Neural crest cell (in vitro differentiated cells): ENCODE data around the gene REC8. TPM values are rescaled to one million over a fixed set of nuclear protein-coding genes. Genes with fewer than 3 reads are reported as not detected.

Experiments used
- DNase-seq: peaks from one replicate; pipeline ENCODE4 v3.0.0; 2021; ENCODE audit warnings: low read depth, mixed read lengths, low spot score
- H3K27ac Mint-ChIP-seq: one replicate; pipeline ENCODE4 v1.8.0; 2021; ENCODE audit warnings: mild to moderate bottlenecking, mixed read lengths; ENCODE audit not compliant: unreplicated experiment
- H3K27me3 Mint-ChIP-seq: 2 replicates; pipeline ENCODE4 v1.8.0; 2021; ENCODE audit warnings: low read depth, mild to moderate bottlenecking, mixed read lengths
- H3K36me3 Mint-ChIP-seq: 2 replicates; pipeline ENCODE4 v1.8.0; 2021; ENCODE audit warnings: low read depth, mild to moderate bottlenecking, mixed read lengths
- H3K4me1 Mint-ChIP-seq: 2 replicates; pipeline ENCODE4 v1.8.0; 2021; ENCODE audit warnings: mixed read lengths
- H3K4me3 Mint-ChIP-seq: one replicate; pipeline ENCODE4 v1.8.0; 2021; ENCODE audit warnings: mild to moderate bottlenecking, mixed read lengths
- H3K9me3 Mint-ChIP-seq: 2 replicates; pipeline ENCODE4 v1.8.0; 2021; ENCODE audit warnings: mixed read lengths
- CTCF ChIP-seq: fragments of 200-600 bp; sonication (generic); conservative IDR thresholded peaks from 2 replicates; pipeline ENCODE4 v1.5.0; 2021; ENCODE audit warnings: antibody characterized with exemption, mild to moderate bottlenecking
- total RNA-seq: library from RNA; stranded (reverse); gene quantifications from 2 replicates; pipeline ENCODE4 v1.2.1, GENCODE V29; 2021

The REC8 gene
- total RNA-seq, 1 donor from 2014 or later, result 160 TPM

GRCh38 chr14:24136684-24137528 is 35.0 kb upstream of the REC8 start:
- no peak for TF ChIP-seq CTCF
- Mint-ChIP-seq H3K4me3 (peak overlapping the region; percentile 89), H3K27me3 (no peaks in the 10 kb centered on the region), H3K4me1 (peaks cover 47% of the 10 kb centered on the region), H3K36me3 (peaks cover 9% of the 10 kb centered on the region), H3K9me3 (no peaks in the 10 kb centered on the region), H3K27ac (no peak overlapping the region)
- DNase-seq, result no peak

GRCh38 chr14:24137529-24138395 is 34.1 kb upstream of the REC8 start:
- Mint-ChIP-seq H3K4me3 (peak overlapping the region; percentile 89), H3K27ac (peak overlapping the region; percentile 71), H3K4me1 (peaks cover 48% of the 10 kb centered on the region), H3K27me3 (no peaks in the 10 kb centered on the region), H3K9me3 (no peaks in the 10 kb centered on the region), H3K36me3 (peaks cover 9% of the 10 kb centered on the region)
- no peak for TF ChIP-seq CTCF
- DNase-seq, result no peak

- DNase-seq, result no peak
- Mint-ChIP-seq H3K4me3 (peak overlapping the region; percentile 89), H3K27me3 (no peaks in the 10 kb centered on the region), H3K4me1 (peaks cover 48% of the 10 kb centered on the region), H3K36me3 (peaks cover 9% of the 10 kb centered on the region), H3K27ac (peak overlapping the region; percentile 71), H3K9me3 (no peaks in the 10 kb centered on the region)
- no peak for TF ChIP-seq CTCF
Observed at GRCh38 chr14:24138396-24139271, 33.2 kb upstream of the REC8 start.

- Mint-ChIP-seq H3K4me3 (peak overlapping the region; percentile 89), H3K27me3 (no peaks in the 10 kb centered on the region), H3K27ac (no peak overlapping the region), H3K36me3 (peaks cover 9% of the 10 kb centered on the region), H3K4me1 (peaks cover 48% of the 10 kb centered on the region), H3K9me3 (no peaks in the 10 kb centered on the region)
- DNase-seq, result no peak
- TF ChIP-seq CTCF, result no peak
Observed at GRCh38 chr14:24139272-24139934, 32.5 kb upstream of the REC8 start.
